Superior temporal gyrus (tissue), 1 donor: Measurements from ENCODE around the gene NDUFA11.
"Not testable (repeated sequence)": the region's sequence is repeated elsewhere in the genome, so short reads cannot be mapped to it uniquely, and the experiment has no call there.

ENCODE experiments used
- DNase-seq: peaks from one replicate; pipeline ENCODE4 v3.0.0-alpha.2; 2016; ENCODE audit errors: extremely low spot score

NDUFA11 gene

GRCh38 chr19:5890099-5890498, 13.5 kb downstream of the NDUFA11 start:
- no peak for DNase-seq

DNA sequence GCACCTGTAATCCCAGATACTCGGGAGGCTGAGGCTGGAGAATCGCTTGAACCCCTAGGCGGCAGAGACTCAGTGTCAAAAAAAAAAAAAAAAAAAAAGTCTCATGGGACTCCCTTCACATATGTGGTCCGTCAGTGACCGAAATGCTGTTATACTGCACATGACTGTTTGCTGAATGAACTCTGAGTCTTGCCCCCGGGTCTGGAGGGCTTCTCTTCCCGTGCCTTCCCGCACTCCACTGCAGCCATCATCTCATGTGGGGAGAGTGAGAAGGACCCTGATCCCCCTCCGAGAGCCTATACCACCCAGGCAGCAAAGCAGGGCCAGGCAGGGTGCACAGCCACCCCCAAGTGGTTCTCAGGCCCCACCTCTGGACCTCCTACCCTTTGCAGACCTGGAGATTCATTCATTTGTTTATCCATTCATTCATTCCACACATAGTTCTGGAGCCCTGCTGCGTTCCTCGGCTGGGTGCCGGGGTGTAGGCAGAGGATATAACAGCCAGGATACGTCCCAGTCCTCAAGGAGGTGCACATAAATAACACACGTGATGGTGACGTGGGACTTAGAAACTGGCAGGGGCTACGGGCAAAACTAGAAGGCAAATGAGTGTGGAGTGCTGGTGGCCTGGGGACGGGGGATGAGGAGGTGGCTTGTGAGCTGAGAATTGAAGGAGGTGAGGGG, 14.2 kb downstream of the NDUFA11 start:
- DNase-seq, result no peak

- not testable (repeated sequence) for DNase-seq
These were observed 19.4 kb downstream of the NDUFA11 start for GRCh38 chr19:5884065-5884811.

GRCh38 chr19:5883157-5883873, 20.3 kb downstream of the NDUFA11 start:
- not testable (repeated sequence) for DNase-seq

GRCh38 chr19:5882421-5882968, 21.1 kb downstream of the NDUFA11 start:
- no peak for DNase-seq

- DNase-seq, result no peak
These were observed 21.9 kb downstream of the NDUFA11 start for GRCh38 chr19:5881543-5882299.

- DNase-seq, result no peak
These were observed 22.9 kb downstream of the NDUFA11 start for GRCh38 chr19:5880604-5881078.

DNA sequence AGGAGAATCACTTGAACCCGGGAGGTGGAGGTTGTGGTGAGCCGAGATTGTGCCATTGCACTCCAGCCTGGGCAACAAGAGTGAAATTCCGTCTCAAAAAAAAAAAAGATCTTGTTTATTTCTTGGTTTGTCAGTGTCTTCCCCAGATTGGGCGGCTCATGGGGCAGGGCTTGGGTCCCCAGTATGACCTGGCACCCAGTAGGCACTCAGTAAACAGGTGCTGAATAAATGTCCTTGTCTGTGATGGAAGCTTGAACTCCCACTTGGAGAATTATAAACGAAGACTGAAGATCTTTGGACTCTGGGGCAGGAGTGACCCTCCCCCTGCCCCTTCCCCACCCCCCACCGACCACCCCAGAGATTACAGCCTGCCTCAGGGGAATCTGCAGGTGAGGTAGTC, 23.4 kb downstream of the NDUFA11 start:
- no peak for DNase-seq

DNA sequence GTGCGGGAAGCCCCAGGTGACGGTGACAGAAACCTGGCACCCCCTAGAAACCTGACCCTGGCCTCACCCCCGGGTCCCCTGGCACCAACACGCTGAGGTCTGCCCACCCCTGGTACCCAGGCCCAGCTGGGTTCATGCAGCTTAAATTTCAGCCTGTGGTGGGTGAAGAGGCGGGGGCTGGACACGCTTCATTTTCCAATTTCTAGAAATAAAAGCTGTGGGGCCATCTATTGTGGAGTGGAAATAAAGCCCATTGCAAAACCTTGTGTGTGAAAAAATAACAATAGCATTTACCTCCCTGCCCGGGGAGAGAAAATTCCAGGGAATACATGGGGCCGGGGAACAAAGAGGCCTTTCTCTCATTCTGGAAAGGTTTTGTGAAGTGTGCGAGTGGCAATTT, 25.7 kb downstream of the NDUFA11 start:
- no peak for DNase-seq

DNA sequence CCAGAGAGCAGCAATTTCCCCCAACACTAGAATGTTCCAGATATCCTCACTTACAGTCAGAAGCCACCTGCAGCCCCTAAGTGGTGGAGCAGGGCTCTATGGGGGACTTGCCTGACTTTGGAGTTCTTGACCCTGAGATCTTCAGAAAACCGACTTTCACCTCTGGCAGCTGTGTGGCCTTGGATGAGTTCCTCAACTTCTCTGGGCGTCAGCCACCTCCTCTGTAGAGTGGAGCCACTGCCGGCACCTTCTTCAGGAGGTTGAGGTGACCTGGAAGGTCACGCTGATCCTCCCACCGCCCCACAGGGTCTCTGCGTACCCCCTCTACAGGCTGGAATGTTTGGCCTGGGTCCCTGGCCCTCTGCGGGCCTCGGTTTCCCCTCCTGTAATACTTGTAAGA, 26.2 kb downstream of the NDUFA11 start:
- no peak for DNase-seq

DNA sequence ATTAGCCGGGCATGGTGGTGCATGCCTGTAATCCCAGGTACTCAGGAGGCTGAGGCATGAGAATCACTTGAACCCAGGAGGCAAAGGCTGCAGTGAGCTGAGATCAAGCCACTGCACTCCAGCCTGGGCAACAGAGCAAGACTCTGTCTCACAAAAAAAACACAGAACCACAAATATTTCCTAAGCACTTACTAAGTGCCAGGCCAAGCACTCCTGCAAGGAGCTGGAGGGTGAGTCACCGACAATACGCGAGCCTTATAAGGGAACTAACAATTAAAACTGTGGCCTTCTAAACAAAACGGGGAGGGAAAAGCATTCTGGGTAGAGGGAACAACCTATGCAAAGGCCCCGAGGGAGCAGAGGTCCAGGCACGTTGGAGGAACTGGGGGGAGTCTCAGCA, 29.1 kb downstream of the NDUFA11 start:
- not testable (repeated sequence) for DNase-seq

DNA sequence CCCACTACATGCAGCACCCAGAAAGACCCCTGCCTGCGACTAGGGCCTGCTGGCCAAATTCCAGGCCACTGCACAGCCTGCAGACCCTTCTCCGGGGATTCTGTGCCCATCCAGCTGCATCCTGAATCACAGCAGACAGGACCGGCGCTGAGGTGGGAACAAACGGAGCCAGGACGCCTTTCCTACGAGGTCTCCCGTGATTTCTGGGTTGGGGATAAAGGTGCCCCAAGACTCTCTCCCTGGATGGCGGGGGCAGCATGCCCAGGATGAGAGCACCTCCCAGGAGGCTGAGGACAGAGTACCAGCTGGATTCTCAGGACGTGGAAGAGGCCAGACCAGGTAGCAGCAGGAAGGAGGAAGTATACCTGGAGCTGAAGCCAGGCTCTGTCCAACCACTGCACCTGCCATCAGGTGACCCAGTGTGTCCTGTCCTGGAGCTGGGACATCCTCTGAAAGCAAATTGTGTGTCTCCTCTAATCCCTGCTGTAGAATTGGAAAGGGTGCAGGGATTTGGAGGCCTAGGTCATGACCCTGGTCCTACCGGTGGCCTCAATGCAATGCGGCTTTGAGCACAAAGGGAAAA, 29.9 kb downstream of the NDUFA11 start:
- DNase-seq, result no peak

DNA sequence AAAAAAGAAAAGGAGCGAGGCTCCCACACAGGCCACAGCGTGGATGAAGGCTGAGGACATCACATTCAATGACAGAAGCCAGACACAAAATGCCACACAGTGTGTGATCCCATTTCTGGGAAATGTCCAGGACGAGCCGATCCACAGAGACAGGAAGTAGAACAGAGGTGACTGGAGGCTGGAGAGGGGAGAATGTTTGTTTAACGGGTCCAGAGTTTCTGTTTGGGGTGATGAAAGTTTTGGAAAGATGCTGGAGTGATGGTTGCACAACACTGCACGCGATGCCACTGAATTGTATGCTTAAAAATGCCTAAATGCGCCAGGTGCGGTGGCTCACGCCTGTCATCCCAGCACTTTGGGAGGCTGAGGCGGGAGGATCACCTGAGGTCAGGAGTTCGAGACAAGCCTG, 32.6 kb downstream of the NDUFA11 start:
- DNase-seq, result no peak

- DNase-seq, result no peak
These were observed 36.1 kb downstream of the NDUFA11 start for GRCh38 chr19:5867201-5868136.

GRCh38 chr19:5865772-5866171, 37.8 kb downstream of the NDUFA11 start:
- DNase-seq, result no peak

DNA sequence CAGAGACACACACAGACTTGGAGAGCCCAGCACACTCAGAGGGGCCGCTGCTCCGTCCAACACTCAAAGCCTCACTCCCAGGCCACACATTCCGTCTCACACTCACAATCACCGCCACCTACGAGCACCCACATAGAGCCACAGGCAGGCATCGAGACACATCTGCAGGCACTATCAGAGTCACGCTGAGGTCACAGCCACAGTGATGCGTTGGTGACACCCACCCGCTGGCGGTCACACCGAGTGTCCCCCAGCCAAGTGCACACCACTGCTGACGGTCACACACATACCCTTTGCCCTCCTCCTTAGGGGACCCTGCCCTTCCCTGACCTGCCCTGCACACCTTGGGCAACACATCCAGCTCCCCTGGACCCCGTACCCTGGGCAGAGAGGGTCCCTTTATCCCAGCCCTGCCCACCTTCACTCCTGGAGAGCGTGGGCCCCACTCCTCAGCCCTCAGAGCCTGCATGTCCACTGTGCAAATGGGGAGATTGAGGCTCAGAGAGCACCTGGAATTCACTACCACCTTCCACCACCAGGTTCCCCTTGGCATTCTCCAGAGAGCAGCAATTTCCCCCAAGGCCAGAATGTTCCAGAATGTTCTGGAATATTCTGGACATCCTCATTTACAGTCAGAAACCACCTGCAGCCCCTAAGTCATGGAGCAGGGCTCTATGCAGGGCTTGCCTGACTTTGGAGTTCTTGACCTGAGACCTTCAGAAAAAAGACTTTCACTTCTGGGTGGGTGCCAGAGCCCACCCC, 38.7 kb downstream of the NDUFA11 start:
- DNase-seq, result no peak

- DNase-seq, result no peak
These were observed 39.4 kb downstream of the NDUFA11 start for GRCh38 chr19:5864013-5864720.

- DNase-seq, result no peak
These were observed 40.4 kb downstream of the NDUFA11 start for GRCh38 chr19:5863030-5863665.
